ENCODE results near the gene PLCH2. TPM values are rescaled to one million over a fixed set of nuclear protein-coding genes. Genes with fewer than 3 reads are reported as not detected.

The PLCH2 gene
- total and polyA plus RNA-seq, 12 donors: 0.06 to 0.51 (median 0.10) TPM; not detected in 2

- intact Hi-C loops (cut with DNase I): no loop called here
- no peaks in the 10 kb centered on the region for H3K9me3 ChIP-seq
These were observed 25.1 kb downstream of the PLCH2 start for GRCh38 chr1:2501041-2501819.

GRCh38 chr1:2501820-2502119 lies 25.7 kb downstream of the PLCH2 start:
- DNase-seq (no peak), ATAC-seq (no peak)
- TF ChIP-seq, protein P1, sequence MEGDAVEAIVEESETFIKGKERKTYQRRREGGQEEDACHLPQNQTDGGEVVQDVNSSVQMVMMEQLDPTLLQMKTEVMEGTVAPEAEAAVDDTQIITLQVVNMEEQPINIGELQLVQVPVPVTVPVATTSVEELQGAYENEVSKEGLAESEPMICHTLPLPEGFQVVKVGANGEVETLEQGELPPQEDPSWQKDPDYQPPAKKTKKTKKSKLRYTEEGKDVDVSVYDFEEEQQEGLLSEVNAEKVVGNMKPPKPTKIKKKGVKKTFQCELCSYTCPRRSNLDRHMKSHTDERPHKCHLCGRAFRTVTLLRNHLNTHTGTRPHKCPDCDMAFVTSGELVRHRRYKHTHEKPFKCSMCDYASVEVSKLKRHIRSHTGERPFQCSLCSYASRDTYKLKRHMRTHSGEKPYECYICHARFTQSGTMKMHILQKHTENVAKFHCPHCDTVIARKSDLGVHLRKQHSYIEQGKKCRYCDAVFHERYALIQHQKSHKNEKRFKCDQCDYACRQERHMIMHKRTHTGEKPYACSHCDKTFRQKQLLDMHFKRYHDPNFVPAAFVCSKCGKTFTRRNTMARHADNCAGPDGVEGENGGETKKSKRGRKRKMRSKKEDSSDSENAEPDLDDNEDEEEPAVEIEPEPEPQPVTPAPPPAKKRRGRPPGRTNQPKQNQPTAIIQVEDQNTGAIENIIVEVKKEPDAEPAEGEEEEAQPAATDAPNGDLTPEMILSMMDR (IDR thresholded peaks at IDR 0.05): no peak
- no peaks in the 10 kb centered on the region for H3K36me3 ChIP-seq
- H3K4me3 ChIP-seq: no peak overlapping the region
- H3K27me3 ChIP-seq: peaks cover 3 to 70% (median 60%) of the 10 kb centered on the region in 7 donors
- H3K9me3 ChIP-seq: no peaks in the 10 kb centered on the region
- no peak overlapping the region for H3K27ac ChIP-seq
- H3K4me1 ChIP-seq: peaks cover 0 to 26% (median 11%) of the 10 kb centered on the region in 9 donors
- intact Hi-C loops (cut with DNase I): no loop called here
- WGBS, 2 donors: 64 to 65% methylated on average over 7 of the region's 7 CpGs

More at GRCh38 chr1:2501041-2501819, 25.1 kb downstream of the PLCH2 start:
- DNase-seq: no peak
- H3K4me1 ChIP-seq: peaks cover 0 to 21% (median 11%) of the 10 kb centered on the region in 9 donors
- H3K27me3 ChIP-seq: peaks cover 3 to 70% (median 60%) of the 10 kb centered on the region in 7 donors
- no peak overlapping the region for H3K27ac ChIP-seq
- H3K4me3 ChIP-seq: no peak overlapping the region
- H3K36me3 ChIP-seq: no peaks in the 10 kb centered on the region
- TF ChIP-seq, protein P1 (IDR thresholded peaks at IDR 0.05): no peak
- WGBS, 2 donors: 65 to 74% methylated on average over 28 of the region's 28 CpGs
- ATAC-seq: no peak

DNA sequence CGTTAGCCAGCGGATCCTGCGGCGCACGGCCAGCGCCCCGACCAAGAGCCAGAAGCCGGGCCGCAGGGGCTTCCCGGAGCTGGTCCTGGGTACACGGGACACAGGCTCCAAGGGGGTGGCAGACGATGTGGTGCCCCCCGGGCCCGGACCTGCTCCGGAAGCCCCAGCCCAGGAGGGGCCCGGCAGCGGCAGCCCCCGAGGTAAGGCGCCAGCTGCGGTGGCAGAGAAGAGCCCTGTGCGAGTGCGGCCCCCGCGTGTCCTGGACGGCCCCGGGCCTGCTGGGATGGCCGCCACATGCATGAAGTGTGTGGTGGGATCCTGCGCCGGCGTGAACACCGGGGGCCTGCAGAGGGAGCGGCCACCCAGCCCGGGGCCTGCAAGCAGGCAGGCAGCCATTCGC lies 26.1 kb downstream of the PLCH2 start:
- Histone ChIP-seq H3K9me3 (no peaks in the 10 kb centered on the region), H3K36me3 (peaks cover 0 to 2% (median 0%) of the 10 kb centered on the region in 9 donors), H3K4me3 (no peak overlapping the region), H3K4me1 (peaks cover 0 to 31% (median 12%) of the 10 kb centered on the region in 9 donors), H3K27me3 (peaks cover 3 to 70% (median 60%) of the 10 kb centered on the region in 7 donors), H3K27ac (no peak overlapping the region)
- TF ChIP-seq, protein P1 (IDR thresholded peaks at IDR 0.05): no peak
- WGBS, 2 donors: 84 to 85% methylated on average over 34 of the region's 34 CpGs
- intact Hi-C loops (cut with DNase I): no loop called here
- no peak for DNase-seq
- ATAC-seq: no peak

DNA sequence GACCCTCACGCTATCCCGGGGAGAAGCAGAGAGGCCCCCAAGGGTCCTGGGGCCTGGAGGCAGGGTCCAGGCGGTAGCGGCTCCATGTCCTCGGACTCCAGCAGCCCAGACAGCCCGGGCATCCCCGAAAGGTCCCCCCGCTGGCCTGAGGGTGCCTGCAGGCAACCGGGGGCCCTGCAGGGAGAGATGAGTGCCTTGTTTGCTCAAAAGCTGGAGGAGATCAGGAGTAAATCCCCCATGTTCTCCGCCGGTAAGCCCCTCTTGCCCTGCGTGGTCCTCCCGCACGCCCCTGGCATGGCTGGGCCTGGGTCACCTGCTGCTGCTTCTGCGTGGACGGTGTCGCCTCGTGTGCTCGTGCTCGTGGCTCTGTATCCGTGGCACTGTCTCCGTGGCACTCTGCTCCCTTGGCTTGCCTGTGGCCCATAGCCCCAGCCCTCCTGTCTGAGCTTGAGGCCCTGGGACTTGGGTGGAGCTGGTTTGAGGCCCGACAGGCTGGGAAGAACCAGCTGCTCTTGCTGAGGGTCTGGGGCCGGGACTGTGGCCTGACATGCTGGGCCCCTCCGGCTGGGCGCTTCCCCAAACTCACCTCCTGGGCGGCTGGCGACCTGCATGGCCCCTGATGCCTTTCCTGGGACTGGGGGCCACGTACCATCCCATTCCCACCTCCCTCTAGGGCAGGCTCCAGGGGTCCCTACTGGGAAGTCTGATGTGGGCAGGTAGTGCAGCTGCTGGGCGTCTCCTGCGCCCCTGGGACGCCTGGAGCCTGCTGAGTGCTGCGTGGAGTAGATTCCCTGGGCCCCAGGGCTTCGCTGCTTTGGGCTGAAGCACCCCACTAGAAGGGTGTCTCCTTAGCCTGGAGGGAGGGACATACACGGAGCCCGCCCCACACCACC lies 26.8 kb downstream of the PLCH2 start:
- WGBS, 2 donors: 74 to 76% methylated on average over 36 of the region's 36 CpGs
- intact Hi-C loops (cut with DNase I): no loop called here
- H3K9me3 ChIP-seq: no peaks in the 10 kb centered on the region
- no peak overlapping the region for H3K4me3 ChIP-seq
- TF ChIP-seq, protein P1 (IDR thresholded peaks at IDR 0.05): no peak
- H3K36me3 ChIP-seq: peaks cover 0 to 9% (median under 1%) of the 10 kb centered on the region in 9 donors
- H3K27me3 ChIP-seq: peaks cover 3 to 69% (median 60%) of the 10 kb centered on the region in 7 donors
- H3K4me1 ChIP-seq: peaks cover 0 to 31% (median 12%) of the 10 kb centered on the region in 9 donors
- DNase-seq: no peak
- no peak for ATAC-seq
- H3K27ac ChIP-seq: no peak overlapping the region
